H54 (cell line): ENCODE measurements around the gene SERHL2.
A peak's percentile ranks its signal among the peaks of the same experiment; 100 is the strongest.
"Not testable (repeated sequence)": the region's sequence is repeated elsewhere in the genome, so short reads cannot be mapped to it uniquely, and the experiment has no call there.

Experiments used
- DNase-seq: peaks from one replicate; pipeline ENCODE4 v3.0.0; 2011; ENCODE audit warnings: low spot score, mixed read lengths; ENCODE audit not compliant: insufficient read length
- FAIRE-seq: peaks from 3 replicates; lab custom pipeline; 2011; peaks lifted over from hg19 to GRCh38; lab: Jason Lieb, UNC
- POLR2A ChIP-seq: IDR thresholded peaks from 2 replicates; pipeline ENCODE4 v1.6.1; 2011; ENCODE audit warnings: low read depth, mild to moderate bottlenecking, low read length

The SERHL2 gene

DNA sequence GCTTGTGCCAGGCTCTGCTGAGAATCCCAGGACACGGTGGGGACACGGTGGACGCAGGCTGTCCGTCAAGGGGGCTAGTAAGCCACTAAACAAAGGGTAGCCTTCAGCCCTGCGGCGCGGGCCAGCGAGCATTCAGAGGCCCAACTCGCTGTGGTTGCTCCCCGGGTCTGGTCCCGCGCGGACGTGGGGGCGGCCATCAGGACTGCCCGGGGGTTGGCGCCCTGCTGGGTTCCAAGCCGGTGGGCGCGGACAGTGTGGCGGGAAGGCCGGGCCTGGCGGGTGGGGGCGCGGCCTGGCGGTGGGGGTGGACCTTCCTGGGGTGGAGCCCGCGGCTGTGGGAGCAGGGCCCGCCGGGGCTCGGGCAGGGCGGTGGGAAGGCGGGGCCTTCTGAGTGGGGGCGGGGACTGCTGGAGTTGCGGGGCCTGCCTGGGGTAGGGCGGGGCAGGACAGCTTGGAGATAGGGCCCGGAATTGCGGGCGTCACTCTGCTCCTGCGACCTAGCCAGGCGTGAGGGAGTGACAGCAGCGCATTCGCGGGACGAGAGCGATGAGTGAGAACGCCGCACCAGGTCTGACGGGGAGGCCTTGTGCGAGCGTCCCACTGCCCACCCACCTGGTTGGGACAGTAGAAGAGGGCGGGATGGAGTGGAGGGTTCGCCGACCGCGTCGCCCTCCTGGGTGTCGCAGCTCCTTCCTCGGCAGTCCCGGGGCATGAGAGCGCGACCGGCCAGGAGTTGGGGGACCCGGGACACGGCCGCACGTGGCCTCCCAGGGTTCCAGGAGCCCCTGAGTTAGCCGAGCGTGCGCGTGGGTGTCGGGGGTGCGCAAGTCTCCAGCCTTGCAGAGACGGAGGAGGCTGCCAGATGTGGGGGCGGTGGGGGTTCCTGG, at the start of gene SERHL2:
TSS of gene SERHL2 (plus strand) at position 482 of the 887 bp plus-strand sequence. CDS start at position 547, 65 bp downstream.
- TF ChIP-seq POLR2A: peak; percentile 58
- peak; percentile 72 for DNase-seq
- FAIRE-seq: no peak

DNA sequence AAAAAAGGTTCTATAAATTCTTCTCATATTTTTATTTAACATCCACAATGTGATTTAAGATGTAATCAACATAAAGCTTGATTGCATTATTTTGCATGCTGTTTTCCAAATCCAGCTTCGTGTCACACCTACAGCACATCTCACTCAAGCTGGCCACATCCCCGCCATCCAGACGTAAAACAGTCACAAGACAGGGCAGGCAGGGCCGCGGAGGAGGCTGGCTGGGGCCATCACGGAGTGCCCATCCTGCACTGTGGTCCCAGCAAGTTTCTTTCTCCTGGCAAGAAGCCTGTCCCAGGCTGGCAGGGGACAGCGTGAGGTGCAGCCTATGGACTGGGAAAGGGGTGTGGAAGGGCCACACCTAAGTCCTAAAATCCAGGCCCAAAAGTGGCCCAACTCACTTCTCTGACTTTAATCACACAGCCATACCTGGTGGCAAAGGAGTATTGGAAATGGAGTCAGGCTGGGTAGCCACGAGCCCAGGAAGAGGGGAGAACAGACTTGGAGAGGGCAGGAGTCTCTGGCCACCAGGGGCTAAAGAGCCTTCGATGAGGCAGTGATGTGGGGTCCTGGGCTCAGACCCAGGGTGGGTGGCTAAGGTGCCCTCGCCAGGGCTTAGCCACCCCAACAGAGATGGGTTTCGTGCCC, 45.3 kb upstream of the SERHL2 start:
- not testable (repeated sequence) for FAIRE-seq

DNA sequence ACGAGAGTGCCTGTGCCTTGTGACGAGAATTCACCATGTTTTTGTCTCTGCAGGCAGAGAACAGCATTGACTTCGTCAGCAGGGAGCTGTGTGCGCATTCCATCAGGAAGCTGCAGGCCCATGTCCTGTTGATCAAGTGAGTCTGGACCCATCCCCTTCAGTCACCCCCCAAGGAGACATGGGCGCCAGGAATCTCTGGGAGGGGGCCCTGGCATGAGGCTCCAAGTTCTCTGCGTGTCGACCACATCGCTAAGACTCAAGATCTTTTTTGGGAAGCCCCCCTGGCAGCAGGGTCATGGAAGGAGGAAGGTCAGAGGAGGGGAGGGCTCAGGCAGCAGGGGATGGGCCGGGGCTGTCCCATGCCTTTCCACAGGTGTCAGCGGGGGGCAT, 44.8 kb upstream of the SERHL2 start:
- not testable (repeated sequence) for FAIRE-seq, DNase-seq

More for the DNA sequence above, 45.3 kb upstream of the SERHL2 start:
- DNase-seq: not testable (repeated sequence)

GRCh38 chr22:42509548-42509947, 44.2 kb upstream of the SERHL2 start:
- FAIRE-seq (no peak), DNase-seq (no peak)
- no peak for TF ChIP-seq POLR2A

GRCh38 chr22:42511401-42511891, 42.3 kb upstream of the SERHL2 start:
- FAIRE-seq (no peak), DNase-seq (no peak)
- TF ChIP-seq POLR2A: no peak

DNA sequence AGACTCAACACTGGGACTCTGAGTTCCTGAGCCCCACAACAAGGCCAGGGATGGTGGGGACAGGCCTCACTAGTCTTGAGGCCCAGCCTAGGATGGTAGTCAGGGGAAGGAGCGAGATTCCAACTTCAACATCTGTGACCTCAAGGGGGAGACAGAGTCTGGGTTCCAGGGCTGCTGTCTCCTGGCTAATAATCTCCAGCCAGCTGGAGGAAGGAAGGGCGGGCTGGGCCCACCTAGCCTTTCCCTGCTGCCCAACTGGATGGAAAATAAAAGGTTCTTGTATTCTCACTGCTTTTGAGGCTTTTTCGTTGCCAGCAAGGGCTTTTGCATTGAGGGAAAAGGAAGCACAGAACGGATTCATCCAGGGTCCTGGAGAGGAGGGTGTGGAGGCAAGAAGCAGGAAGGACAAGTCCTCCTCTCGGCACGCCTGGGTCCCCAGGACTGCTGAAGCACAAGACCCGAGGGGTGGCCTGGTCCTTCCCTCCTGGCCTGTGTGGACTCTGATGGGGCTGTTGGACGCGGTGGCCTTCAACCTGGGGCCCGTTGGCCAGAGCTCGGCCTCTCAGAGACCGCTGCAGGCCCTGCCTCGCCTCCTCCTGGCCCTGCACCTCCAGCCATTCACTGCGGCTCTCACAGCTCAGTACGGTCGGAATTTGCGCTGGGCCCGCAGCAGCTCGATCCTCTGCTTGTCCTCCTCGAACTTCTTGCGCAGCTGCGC, 41.3 kb upstream of the SERHL2 start:
- not testable (repeated sequence) for FAIRE-seq, DNase-seq

DNA sequence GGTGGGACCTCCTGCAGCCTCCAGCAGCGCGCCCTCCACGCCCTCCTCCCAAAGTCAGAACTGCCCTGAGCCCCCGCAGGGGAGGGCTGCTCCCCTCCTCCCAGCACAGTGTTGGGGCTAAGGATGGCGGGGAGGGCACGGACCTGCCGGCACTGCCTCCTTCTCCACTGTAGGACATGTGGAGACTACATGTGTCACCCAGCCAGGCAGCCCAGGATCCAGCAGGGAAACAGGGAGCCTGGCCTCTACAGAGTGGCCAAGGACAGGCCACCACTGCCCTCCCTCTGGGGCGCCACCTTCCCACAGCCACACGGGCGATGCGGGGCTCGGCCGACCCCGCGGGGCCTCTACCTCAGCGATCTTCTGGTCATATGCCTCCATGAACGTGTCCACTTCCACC, 39.4 kb upstream of the SERHL2 start:
- not testable (repeated sequence) for DNase-seq, FAIRE-seq

GRCh38 chr22:42515304-42515703, 38.5 kb upstream of the SERHL2 start:
- FAIRE-seq, DNase-seq: not testable (repeated sequence)

- DNase-seq: no peak
- TF ChIP-seq POLR2A: no peak
- FAIRE-seq: no peak
Observed at GRCh38 chr22:42515896-42516295, 37.9 kb upstream of the SERHL2 start.

DNA sequence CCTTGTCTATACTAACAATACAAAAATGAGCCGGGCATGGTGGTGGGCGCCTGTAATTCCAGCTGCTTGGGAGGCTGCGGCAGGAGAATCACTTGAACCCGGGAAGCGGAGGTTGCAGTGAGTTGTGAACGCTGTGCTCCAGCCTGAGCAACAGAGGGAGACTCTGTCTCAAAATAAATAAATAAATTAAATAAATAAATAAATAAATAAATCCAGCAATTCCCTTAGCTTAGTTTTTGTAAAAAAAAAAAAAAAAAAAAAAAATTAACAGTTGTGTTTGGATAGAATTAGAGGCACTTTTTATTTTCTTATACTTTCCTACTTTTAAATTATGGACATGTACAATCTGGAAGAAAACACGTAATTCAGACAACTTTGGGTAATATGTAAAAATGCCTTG, 36.7 kb upstream of the SERHL2 start:
- FAIRE-seq, DNase-seq: not testable (repeated sequence)

DNA sequence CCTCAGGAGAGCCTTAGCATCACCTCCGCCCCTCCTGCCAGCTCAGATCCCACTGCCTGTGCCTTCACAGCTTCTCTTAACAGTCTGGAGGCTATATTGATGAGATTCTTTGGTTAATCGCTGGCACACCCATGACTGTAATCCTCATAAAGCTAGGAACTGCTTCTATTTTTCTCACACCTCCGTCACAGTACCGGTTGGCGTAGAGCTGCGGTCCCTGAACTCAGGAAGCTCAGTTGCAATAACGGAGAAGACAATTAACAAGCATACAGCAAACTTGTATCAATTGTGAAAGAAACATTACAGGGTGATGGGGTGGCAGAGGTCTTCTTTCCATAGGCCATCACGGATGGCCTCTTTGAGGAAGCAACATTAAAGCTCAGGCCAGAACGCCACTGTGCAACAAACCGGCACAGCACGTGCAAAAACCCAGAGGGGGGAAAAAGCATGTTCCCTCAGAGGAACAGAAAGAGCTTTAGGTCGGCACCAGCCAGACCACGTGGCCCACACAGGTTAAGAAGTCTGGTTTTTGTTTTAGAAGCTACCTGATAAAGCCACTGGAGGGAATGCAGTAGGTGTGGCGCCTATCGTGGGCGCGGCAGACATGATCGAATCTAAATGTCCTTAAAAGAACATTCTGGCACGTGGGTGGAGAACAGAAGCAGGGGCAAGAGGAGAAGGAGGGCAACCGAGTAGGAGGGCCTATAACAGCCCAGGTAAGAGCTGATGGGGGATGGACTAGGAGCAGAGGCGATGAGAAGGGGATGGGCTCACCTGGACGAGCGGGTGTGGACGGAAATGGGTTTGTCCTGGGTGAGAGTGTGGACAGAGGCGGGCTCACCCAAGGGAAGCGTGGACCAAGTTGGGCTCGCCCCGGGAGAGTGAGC, 34.9 kb upstream of the SERHL2 start:
- DNase-seq, FAIRE-seq: not testable (repeated sequence)

GRCh38 chr22:42519525-42520401, 34.0 kb upstream of the SERHL2 start, which contains the start of gene RRP7A:
Gene RRP7A, minus strand, starts transcription at chr22:42519796. Its CDS starts 10 bp downstream, at chr22:42519786.
- FAIRE-seq (no peak), DNase-seq (peak; percentile 66)
- TF ChIP-seq POLR2A: peak; percentile 89
